ENCODE measurements around the gene EMX2. TPM values are rescaled to one million over a fixed set of nuclear protein-coding genes. Genes with fewer than 3 reads are reported as not detected.
"Not testable (repeated sequence)": the region's sequence is repeated elsewhere in the genome, so short reads cannot be mapped to it uniquely, and the experiment has no call there.

The EMX2 gene
- total and polyA plus RNA-seq, 2 donors (not counting 3 experiments of a cell fraction or from before 2014, with no cell fraction given), result not detected

DNA sequence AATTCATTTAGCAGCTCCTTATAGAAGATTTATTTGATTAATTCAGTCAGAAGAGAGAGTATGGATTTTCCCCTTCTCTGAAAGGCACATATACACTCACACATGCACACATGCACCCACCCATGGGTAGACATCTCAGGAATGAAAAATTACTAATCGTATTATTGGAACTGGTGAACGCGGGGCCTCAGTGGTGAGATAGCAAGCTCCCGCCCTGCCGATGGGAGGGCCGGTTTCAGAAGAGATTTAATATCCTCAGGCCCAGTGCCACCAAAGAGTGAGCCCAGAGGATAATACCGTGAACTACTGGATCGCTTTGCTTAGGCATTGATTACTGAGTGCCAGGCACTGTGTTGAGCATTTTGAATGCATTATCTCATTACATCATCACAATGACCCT, 38.0 kb upstream of the EMX2 start:
- no peak overlapping the region for H2AFZ ChIP-seq (ENCODE audit: low read depth, low read length)
- H3K79me2 ChIP-seq (ENCODE audit: control insufficient read depth, insufficient read depth, low read length), result no peaks in the 10 kb centered on the region
- no peak overlapping the region for H3K4me2 ChIP-seq (ENCODE audit: insufficient read depth, low read length)
- no TSS peak for BruUV-seq (replicated peaks)
- no peaks in the 10 kb centered on the region for H4K20me1 ChIP-seq (replicated peaks; ENCODE audit: control insufficient read depth, extremely low read depth, insufficient read depth, low read length)
- H3K4me3 ChIP-seq (replicated peaks in 1 of 3; ENCODE audit: insufficient read depth in 1 of 3, low read depth in 1 of 3, low read length in 3 of 3), result no peak overlapping the region
- no peaks in the 10 kb centered on the region for H3K4me1 ChIP-seq (ENCODE audit: control insufficient read depth, extremely low read depth, insufficient read depth, low read length)
- intact Hi-C loops (cut with micrococcal nuclease) (no loop called here), dilution Hi-C loops (cut with MboI; ENCODE audit: extremely low pct_ligation_motif_present, low sequenced_read_pairs) (no loop called here)
- FAIRE-seq (no peak), DNase-seq (ENCODE audit: low read depth, low spot score) (no peak)
- H3K9me3 ChIP-seq (replicated peaks; ENCODE audit: control insufficient read depth, insufficient read depth, low read length), result no peaks in the 10 kb centered on the region
- ChIA-PET POLR2A (no interaction called here), CTCF (interaction anchor here (0.9 to 2.6 kb wide), 2 partner anchors 8 to 739 kb away, joined by 3 to 16 read pairs; no protein-coding TSS in a partner anchor)
- no peaks in the 10 kb centered on the region for H3K9me1 ChIP-seq (replicated peaks; ENCODE audit: control insufficient read depth, extremely low read depth, insufficient read depth, low read length)
- TF ChIP-seq JUN (IDR thresholded peaks at IDR 0.05; ENCODE audit: borderline replicate concordance, insufficient read depth, insufficient read length, low read depth), result no peak
- no peak for TF ChIP-seq FOS (IDR thresholded peaks at IDR 0.05; ENCODE audit: borderline replicate concordance, insufficient read depth, low read length)
- TF ChIP-seq POLR2AphosphoS5 (IDR thresholded peaks at IDR 0.05; ENCODE audit: insufficient read depth, low read depth, low read length), result no peak
- TF ChIP-seq, protein P1, sequence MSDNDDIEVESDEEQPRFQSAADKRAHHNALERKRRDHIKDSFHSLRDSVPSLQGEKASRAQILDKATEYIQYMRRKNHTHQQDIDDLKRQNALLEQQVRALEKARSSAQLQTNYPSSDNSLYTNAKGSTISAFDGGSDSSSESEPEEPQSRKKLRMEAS (IDR thresholded peaks at IDR 0.05; ENCODE audit: insufficient read depth, insufficient read length), result no peak
- TF ChIP-seq POLR2A (IDR thresholded peaks at IDR 0.05; ENCODE audit: low read depth, low read length), result no peak
- TF ChIP-seq GATA2 (IDR thresholded peaks at IDR 0.05; ENCODE audit: insufficient read depth, insufficient read length, low read depth, low read length), result no peak
- TF ChIP-seq EZH2 (IDR thresholded peaks at IDR 0.05; ENCODE audit: borderline replicate concordance, low read depth, low read length, severe bottlenecking), result no peak
- no peak for TF ChIP-seq MYC (IDR thresholded peaks at IDR 0.05; ENCODE audit: low read depth, low read length)
- TF ChIP-seq, protein P2, sequence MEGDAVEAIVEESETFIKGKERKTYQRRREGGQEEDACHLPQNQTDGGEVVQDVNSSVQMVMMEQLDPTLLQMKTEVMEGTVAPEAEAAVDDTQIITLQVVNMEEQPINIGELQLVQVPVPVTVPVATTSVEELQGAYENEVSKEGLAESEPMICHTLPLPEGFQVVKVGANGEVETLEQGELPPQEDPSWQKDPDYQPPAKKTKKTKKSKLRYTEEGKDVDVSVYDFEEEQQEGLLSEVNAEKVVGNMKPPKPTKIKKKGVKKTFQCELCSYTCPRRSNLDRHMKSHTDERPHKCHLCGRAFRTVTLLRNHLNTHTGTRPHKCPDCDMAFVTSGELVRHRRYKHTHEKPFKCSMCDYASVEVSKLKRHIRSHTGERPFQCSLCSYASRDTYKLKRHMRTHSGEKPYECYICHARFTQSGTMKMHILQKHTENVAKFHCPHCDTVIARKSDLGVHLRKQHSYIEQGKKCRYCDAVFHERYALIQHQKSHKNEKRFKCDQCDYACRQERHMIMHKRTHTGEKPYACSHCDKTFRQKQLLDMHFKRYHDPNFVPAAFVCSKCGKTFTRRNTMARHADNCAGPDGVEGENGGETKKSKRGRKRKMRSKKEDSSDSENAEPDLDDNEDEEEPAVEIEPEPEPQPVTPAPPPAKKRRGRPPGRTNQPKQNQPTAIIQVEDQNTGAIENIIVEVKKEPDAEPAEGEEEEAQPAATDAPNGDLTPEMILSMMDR (IDR thresholded peaks at IDR 0.05; ENCODE audit: extremely low read depth in 1 of 2, insufficient read depth in 1 of 2, low read depth in 1 of 2, low read length in 2 of 2), result no peak
- H3K27me3 ChIP-seq (ENCODE audit: control insufficient read depth in 2 of 2, insufficient read depth in 2 of 2, low read length in 2 of 2), result peaks cover 0 to 4% of the 10 kb centered on the region in 2 experiments
- H3K36me3 ChIP-seq (ENCODE audit: control insufficient read depth in 2 of 2, extremely low read depth in 1 of 2, insufficient read depth in 2 of 2, low read length in 2 of 2), result no peaks in the 10 kb centered on the region
- H3K9ac ChIP-seq (replicated peaks; ENCODE audit: extremely low read depth, insufficient read depth, low read length), result no peak overlapping the region
- H3K27ac ChIP-seq (ENCODE audit: insufficient read depth, low read depth, low read length), result no peak overlapping the region

DNA sequence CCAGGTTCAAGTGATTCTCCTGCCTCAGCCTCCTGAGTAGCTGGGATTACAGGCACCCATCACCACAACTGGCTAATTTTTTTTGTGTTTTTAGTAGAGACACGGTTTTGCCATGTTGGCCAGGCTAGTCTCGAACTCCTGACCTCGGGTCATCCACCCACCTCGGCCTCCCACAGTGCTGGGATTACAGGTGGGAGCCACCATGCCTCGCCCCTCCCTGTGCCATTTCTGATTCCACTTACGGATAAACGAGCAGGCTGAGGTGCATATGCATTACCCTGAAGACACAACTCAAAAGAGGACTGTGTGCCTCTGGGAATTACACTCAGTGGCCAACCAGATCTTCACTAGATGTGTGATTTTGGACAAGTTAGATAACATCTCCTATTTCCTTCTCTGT, 35.5 kb upstream of the EMX2 start:
- H3K79me2 ChIP-seq (ENCODE audit: control insufficient read depth, insufficient read depth, low read length); H2AFZ ChIP-seq (ENCODE audit: low read depth, low read length); H3K4me2 ChIP-seq (ENCODE audit: insufficient read depth, low read length); DNase-seq (ENCODE audit: low read depth, low spot score); H4K20me1 ChIP-seq (replicated peaks; ENCODE audit: control insufficient read depth, extremely low read depth, insufficient read depth, low read length); dilution Hi-C loops (cut with MboI; ENCODE audit: extremely low pct_ligation_motif_present, low sequenced_read_pairs); intact Hi-C loops (cut with micrococcal nuclease); H3K4me3 ChIP-seq (replicated peaks in 1 of 3; ENCODE audit: insufficient read depth in 1 of 3, low read depth in 1 of 3, low read length in 3 of 3); H3K9me1 ChIP-seq (replicated peaks; ENCODE audit: control insufficient read depth, extremely low read depth, insufficient read depth, low read length); POLR2A ChIA-PET; H3K27me3 ChIP-seq (ENCODE audit: control insufficient read depth in 2 of 2, insufficient read depth in 2 of 2, low read length in 2 of 2); FAIRE-seq; H3K4me1 ChIP-seq (ENCODE audit: control insufficient read depth, extremely low read depth, insufficient read depth, low read length); H3K9me3 ChIP-seq (replicated peaks; ENCODE audit: control insufficient read depth, insufficient read depth, low read length); BruUV-seq (replicated peaks); H3K36me3 ChIP-seq (ENCODE audit: control insufficient read depth in 2 of 2, extremely low read depth in 1 of 2, insufficient read depth in 2 of 2, low read length in 2 of 2); H3K9ac ChIP-seq (replicated peaks; ENCODE audit: extremely low read depth, insufficient read depth, low read length); H3K27ac ChIP-seq (ENCODE audit: insufficient read depth, low read depth, low read length); CTCF ChIA-PET: not testable (repeated sequence)
